Cardiac septum (tissue), 1 donor: ENCODE measurements around the gene PPP1R9B. TPM values are rescaled to one million over a fixed set of nuclear protein-coding genes. Genes with fewer than 3 reads are reported as not detected.

Experiments
- DNase-seq: peaks from one replicate; pipeline ENCODE4 v3.0.0-alpha.2; 2020; ENCODE audit warnings: low spot score
- intact Hi-C: fragments of 100-400 bp; cut with DNase I; formaldehyde crosslinking; loops from one replicate; pipeline ENCODE4 v1.14.0; 2022
- long read RNA-seq: library from polyadenylated mRNA; unstranded; transcript quantifications from one replicate; pipeline ENCODE4 v2.0.0, GENCODE V29; 2021
- total RNA-seq: library from RNA; stranded (reverse); fragmentation: NEBNext Ultra II Directional; extraction: Animal tissue kit (Norgen Biotek cat#: 25700); gene quantifications from one replicate; pipeline ENCODE4 v1.2.1, GENCODE V29; 2021
- donor health status: DM: no; HTN: no; CAD: no.

PPP1R9B gene
- total RNA-seq: 46.1 TPM
- long read RNA-seq, full-length matches to known transcripts: 2 of 5 reads
- long read RNA-seq, partial matches to known transcripts: 3 of 5 reads
- long read RNA-seq, other reads (novel, unspliced or antisense): 0 of 5 reads

- intact Hi-C loops: loop anchor here (2.0 kb wide), 1 partner anchor 14 kb away; no protein-coding TSS in a partner anchor
- DNase-seq: peak; percentile 75
Measured at GRCh38 chr17:50150354-50151040, at the start of gene PPP1R9B. Gene PPP1R9B (minus strand): TSS chr17:50150677. CDS start chr17:50150513, 164 bp downstream.

- DNase-seq: peak; percentile 90
- intact Hi-C loops: loop anchor here (1.0 to 2.0 kb wide), 2 partner anchors 31 to 97 kb away; no protein-coding TSS in a partner anchor
Measured at GRCh38 chr17:50199803-50200456, 49.5 kb upstream of the PPP1R9B start.

- DNase-seq: no peak
Measured at GRCh38 chr17:50199211-50199802, 48.8 kb upstream of the PPP1R9B start.

GRCh38 chr17:50198026-50198669 is 47.7 kb upstream of the PPP1R9B start:
- DNase-seq: no peak
- intact Hi-C loops: loop anchor here (2.0 kb wide), 1 partner anchor 29 kb away; no protein-coding TSS in a partner anchor

More at GRCh38 chr17:50199211-50199802, 48.8 kb upstream of the PPP1R9B start:
- intact Hi-C loops: loop anchor here (2.0 kb wide), 1 partner anchor 31 kb away; no protein-coding TSS in a partner anchor

- DNase-seq: no peak
- intact Hi-C loops: no loop called here
Measured at GRCh38 chr17:50196826-50197225, 46.3 kb upstream of the PPP1R9B start.

GRCh38 chr17:50196036-50196435 is 45.6 kb upstream of the PPP1R9B start:
- intact Hi-C loops: no loop called here

GRCh38 chr17:50194934-50195865 is 44.7 kb upstream of the PPP1R9B start:
- intact Hi-C loops: no loop called here
- DNase-seq: no peak

More at GRCh38 chr17:50196036-50196435, 45.6 kb upstream of the PPP1R9B start:
- DNase-seq: no peak

GRCh38 chr17:50194140-50194933 is 43.9 kb upstream of the PPP1R9B start:
- no peak for DNase-seq
- intact Hi-C loops: no loop called here

- intact Hi-C loops: no loop called here
- DNase-seq: no peak
Measured at GRCh38 chr17:50192618-50193291, 42.3 kb upstream of the PPP1R9B start.

- no peak for DNase-seq
- intact Hi-C loops: no loop called here
Measured at GRCh38 chr17:50192144-50192617, 41.7 kb upstream of the PPP1R9B start.

- no peak for DNase-seq
- intact Hi-C loops: no loop called here
Measured at GRCh38 chr17:50191359-50192143, 41.1 kb upstream of the PPP1R9B start.

GRCh38 chr17:50190603-50191358 is 40.3 kb upstream of the PPP1R9B start:
- intact Hi-C loops: no loop called here

GRCh38 chr17:50190293-50190602 is 39.8 kb upstream of the PPP1R9B start:
- intact Hi-C loops: no loop called here
- no peak for DNase-seq

More at GRCh38 chr17:50190603-50191358, 40.3 kb upstream of the PPP1R9B start:
- no peak for DNase-seq

GRCh38 chr17:50189550-50190292 is 39.2 kb upstream of the PPP1R9B start:
- intact Hi-C loops: no loop called here
- no peak for DNase-seq

- intact Hi-C loops: no loop called here
- no peak for DNase-seq
Measured at GRCh38 chr17:50188921-50189549, 38.6 kb upstream of the PPP1R9B start.
